GM10248 (cell line): Measurements from ENCODE around the gene TP53RK.
A peak's percentile ranks its signal among the peaks of the same experiment; 100 is the strongest.

Experiments
- CTCF ChIA-PET: fragments of 300-600 bp; sonication (Branson Sonifier 250); formaldehyde crosslinking; extraction: SDS; loops from one replicate; lab custom pipeline; 2021; ENCODE audit warnings: antibody characterized with exemption; lab: Yijun Ruan, JAX
- POLR2A ChIA-PET: fragments of 350-650 bp; sonication (Branson Sonifier 250); formaldehyde crosslinking; extraction: SDS; loops from one replicate; lab custom pipeline; 2020; ENCODE audit warnings: antibody characterized with exemption; lab: Yijun Ruan, JAX
- DNase-seq: peaks from one replicate; pipeline ENCODE4 v3.0.0; 2012; ENCODE audit errors: extremely low spot score
- TF ChIP-seq, protein P1 (sequence below): IDR thresholded peaks from 2 replicates; pipeline ENCODE4 v1.5.1; 2012; ENCODE audit warnings: mild to moderate bottlenecking, low read depth; ENCODE audit errors: extremely low read depth, missing control alignments, control extremely low read depth

TP53RK gene

DNA sequence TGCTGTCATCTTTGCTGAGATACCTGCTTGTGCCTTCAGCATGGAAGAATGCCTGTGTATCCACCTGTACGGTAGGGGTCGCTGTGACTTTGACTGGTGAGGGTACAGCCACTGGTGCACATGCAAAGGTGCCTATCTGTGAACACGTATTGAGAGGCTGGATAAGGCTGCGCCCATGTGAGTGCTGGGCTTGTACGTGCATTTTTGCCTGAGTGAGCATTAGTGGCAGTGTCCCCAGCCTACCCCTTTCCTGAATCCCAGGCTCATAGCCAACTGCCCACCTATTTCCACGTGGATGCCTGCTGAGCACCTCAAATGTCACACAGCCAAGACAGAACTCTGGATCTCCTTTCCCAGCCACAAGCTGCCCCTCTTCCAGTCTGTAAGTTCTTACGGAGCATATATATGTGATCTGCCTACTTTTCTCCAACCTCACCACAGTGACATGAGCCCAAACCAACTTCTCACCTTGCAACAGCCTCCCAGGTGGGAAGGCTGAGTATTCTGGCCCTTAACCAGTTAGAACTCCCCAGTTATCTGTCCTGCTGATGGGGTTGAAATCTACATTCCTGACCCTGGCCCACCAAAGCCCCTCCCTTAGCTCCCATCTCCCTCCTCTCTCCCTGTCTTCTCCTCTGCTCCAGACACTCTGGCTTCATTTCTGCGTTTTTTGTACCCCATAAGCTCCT lies 19.1 kb upstream of the TP53RK start:
- TF ChIP-seq, protein P1, sequence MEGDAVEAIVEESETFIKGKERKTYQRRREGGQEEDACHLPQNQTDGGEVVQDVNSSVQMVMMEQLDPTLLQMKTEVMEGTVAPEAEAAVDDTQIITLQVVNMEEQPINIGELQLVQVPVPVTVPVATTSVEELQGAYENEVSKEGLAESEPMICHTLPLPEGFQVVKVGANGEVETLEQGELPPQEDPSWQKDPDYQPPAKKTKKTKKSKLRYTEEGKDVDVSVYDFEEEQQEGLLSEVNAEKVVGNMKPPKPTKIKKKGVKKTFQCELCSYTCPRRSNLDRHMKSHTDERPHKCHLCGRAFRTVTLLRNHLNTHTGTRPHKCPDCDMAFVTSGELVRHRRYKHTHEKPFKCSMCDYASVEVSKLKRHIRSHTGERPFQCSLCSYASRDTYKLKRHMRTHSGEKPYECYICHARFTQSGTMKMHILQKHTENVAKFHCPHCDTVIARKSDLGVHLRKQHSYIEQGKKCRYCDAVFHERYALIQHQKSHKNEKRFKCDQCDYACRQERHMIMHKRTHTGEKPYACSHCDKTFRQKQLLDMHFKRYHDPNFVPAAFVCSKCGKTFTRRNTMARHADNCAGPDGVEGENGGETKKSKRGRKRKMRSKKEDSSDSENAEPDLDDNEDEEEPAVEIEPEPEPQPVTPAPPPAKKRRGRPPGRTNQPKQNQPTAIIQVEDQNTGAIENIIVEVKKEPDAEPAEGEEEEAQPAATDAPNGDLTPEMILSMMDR: peak; percentile 11
- no peak for DNase-seq
- ChIA-PET POLR2A (no interaction called here), CTCF (interaction anchor here (0.9 to 1.5 kb wide), 4 partner anchors 11 to 188 kb away, joined by 3 to 7 read pairs (median 4); no protein-coding TSS in a partner anchor)

DNA sequence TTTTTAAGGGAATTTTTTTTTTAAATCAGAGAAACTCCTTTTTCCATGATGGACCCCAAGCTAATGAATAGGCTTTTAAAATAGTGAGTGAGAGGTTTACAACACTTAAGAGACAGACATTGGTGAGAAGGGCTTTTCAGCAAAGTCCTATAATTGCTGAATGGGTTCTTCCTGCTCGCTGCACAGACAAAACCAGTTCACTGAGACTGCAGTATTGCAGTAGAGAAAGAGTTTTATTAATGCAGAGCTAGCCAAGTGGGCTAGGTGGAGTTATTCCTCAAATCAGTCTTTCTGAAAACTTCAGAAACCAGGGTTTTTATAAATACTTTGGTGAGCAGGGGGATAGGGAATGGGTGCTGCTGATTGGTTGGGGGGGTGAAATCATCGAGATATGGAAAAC lies 17.0 kb upstream of the TP53RK start:
- DNase-seq: no peak
- TF ChIP-seq, protein P1: no peak
- POLR2A ChIA-PET: no interaction called here
- CTCF ChIA-PET: interaction anchor here (1.5 kb wide), 1 partner anchor 11 kb away, joined by 5 read pairs; no protein-coding TSS in a partner anchor

DNA sequence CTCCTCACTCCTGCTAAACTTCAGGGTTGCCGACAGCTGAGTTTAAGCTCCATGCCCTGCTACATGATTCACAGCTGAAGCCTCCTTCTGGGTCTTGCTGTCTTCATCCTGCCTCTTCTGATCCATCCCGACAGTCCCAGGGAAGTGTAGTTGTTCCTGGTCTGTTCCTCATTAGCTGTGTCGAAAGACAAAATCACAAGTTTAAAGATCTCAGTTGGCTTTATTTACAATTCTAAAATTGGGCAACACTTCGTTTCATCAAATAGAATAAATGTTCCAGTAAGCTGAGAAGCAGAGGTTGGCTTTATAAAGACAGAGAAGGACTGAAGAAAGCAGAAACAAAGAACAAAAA lies 16.1 kb upstream of the TP53RK start:
- POLR2A ChIA-PET: no interaction called here
- TF ChIP-seq, protein P1: no peak
- CTCF ChIA-PET: interaction anchor here (1.5 kb wide), 1 partner anchor 10 kb away, joined by 5 read pairs; no protein-coding TSS in a partner anchor
- DNase-seq: no peak

DNA sequence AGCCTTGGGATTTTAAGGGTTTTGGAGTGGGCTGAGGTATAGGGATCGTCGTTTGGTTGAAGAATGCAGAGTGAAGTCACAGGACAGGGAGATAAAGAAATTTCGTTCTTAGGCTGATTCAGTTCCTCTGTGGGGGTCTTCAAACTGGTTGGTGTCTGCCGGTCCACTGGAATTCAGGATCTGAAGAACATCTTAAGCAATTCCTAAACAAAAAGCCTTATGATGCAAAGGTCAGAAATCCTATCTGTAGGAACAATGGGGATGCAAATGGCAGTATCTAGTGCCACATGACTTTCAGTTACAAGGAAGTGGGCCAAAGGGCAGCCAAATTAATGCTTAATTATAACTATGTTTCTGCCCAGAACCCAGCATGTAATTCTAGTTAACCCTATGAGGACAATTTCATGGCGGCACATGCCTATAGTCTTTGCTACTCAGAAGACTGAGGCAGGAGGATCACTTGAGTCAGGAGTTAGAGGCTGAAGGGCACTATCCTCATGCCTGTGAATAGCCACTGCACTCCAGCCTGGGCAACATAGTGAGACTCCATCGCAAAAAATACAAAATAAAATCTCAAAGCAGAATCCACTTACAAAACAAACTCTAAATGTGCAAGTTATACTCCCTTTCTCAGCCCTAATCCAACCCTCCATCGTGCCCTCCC lies 15.6 kb upstream of the TP53RK start:
- ChIA-PET CTCF (interaction anchor here (1.5 kb wide), 1 partner anchor 10 kb away, joined by 5 read pairs; no protein-coding TSS in a partner anchor), POLR2A (no interaction called here)
- no peak for DNase-seq
- TF ChIP-seq, protein P1: no peak

DNA sequence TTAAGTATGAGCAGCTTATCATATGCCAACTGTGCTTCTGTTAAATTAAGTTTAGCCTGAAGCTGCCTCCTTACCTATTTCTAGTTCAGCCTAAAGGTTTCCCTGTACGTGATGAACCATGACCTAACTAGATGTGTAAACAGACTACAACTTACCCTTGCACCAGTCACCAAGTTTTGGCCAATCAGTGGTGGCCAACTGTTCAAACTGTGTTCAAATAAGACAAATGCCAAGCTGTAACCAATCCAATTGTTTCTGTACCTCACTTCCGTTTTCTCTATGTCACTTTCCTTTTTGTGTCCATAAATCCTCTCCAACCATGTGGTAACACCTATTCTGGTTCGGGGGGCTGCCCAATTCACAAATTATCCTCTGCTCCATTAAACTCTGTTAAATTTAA lies 14.2 kb upstream of the TP53RK start:
- TF ChIP-seq, protein P1: no peak
- POLR2A ChIA-PET: no interaction called here

DNA sequence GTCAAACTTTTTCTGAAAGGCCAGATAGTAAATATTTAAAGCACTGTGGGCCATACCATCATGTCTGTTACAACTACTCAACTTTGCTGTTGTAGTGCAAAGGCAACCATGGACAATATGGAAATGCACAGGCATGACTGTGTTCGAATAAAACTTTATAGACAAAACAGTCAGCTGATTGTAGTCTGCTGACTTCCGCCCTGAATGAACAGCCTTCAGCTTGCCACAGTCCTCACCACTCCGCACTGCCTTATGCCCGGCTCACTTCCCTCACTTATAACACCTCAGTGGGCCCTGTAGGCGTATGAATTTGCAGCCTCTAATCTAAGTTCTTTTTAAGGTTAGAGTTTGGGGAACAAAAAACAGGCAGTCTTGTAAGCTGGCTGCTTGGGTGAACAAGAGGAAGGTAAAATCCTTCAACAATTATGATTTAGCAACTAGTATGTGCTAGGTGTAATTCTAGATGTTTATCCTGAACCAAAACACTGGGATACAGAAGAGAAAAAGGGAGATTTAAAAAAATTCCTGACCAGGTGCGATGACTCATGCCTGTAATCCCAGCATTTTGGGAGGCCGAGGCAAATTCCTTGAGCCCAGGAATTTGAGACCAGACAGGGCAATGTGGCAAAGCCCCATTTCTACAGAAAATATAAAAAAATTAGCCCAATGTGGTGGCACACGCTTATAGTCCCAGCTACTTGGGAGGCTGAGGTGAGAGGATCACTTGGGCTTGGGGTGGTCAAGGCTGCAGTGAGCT lies 13.4 kb upstream of the TP53RK start:
- TF ChIP-seq, protein P1: no peak
- ChIA-PET POLR2A (interaction anchor here (0.6 kb wide), 1 partner anchor 846 kb away, joined by 3 read pairs; no protein-coding TSS in a partner anchor), CTCF (interaction anchor here (0.8 kb wide), 1 partner anchor 22 kb away, joined by 4 read pairs; no protein-coding TSS in a partner anchor)
- no peak for DNase-seq

More for the DNA sequence above, 14.2 kb upstream of the TP53RK start:
- DNase-seq: no peak
- CTCF ChIA-PET: no interaction called here
